NOMO-1 (cell line): ENCODE results near the gene HUS1B.

Source experiments
- DNase-seq, 2 experiments: peaks; one replicate each; lab custom pipeline; 2025; ENCODE audit not compliant: unreplicated experiment in 2 of 2; lab: John Stamatoyannopoulos, UW

Gene HUS1B

DNA sequence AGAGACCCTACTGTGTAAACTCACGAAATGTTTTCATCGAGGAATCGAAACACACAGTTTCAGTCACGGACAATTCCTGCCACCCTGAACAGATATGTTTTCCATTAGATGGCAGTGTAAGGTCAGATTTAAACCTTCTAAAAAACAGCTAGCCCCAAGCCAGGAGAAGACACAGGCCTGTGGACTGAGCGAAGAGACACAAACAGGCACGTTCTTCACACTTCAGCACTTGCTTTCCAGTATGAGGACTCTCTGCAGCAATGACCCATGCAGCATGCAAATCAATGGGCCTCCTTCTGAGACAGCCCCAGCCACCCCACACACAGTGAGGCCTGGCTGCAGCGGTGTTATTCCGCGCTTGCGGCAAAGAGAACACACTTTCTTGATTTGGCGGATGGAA lies 31.9 kb downstream of the HUS1B start:
- no peak for DNase-seq

DNA sequence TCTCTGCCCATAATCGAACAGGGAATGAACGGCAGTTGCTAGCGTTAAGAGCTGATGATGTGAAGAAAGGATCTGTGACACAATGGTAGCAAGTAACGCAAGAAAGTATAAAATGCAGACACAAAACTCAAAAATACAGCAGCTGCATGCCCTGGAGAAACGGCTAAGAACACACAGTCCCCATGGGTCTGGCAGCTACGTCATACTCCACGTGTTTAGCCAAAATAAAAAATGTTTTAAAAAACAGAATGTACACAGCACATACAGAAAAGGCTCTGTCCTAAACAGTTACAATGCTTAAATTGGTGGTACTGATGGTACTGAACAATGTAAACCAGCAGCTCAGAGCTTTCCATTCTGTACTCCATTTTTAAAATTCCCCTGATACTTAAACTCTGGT lies 34.4 kb downstream of the HUS1B start:
- DNase-seq = no peak

DNA sequence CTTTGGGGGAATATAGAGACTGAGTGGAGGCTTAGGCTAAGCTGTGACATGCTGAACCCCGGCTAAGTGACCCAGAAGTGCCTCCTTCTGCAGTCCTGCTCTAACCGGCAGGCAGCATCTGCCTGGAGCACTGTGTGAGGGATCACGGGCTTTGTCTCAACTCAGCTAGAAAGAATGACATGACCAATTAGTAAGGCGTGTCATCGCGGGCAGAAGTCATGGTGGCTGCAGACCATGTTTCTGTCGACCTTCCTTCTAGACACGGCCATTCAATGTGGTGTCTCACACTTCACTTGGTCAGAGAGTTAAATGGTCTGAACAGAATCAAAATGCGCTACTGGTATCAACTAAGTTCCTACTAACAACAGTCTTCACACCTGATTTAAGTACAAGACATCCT lies 35.0 kb downstream of the HUS1B start:
- DNase-seq = no peak

DNA sequence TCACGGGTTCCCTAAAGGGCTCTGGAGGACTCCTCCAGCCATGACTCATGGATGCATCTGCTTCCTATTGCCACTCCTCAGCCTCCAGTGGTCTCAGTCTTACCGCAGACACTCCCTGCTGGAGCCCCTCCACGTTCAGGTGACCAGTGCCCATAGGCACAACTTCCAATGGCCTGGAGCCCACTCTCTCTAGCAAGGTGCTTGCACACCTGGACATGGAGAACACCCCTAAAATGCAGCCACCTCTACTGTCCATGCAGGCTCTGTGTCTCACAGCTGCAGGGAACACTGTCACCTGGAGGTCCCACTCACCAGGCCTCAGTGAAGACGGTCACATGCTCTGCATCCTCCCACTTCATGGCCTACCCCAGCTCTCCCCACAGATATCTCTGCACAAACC lies 36.0 kb downstream of the HUS1B start:
- no peak for DNase-seq

DNA sequence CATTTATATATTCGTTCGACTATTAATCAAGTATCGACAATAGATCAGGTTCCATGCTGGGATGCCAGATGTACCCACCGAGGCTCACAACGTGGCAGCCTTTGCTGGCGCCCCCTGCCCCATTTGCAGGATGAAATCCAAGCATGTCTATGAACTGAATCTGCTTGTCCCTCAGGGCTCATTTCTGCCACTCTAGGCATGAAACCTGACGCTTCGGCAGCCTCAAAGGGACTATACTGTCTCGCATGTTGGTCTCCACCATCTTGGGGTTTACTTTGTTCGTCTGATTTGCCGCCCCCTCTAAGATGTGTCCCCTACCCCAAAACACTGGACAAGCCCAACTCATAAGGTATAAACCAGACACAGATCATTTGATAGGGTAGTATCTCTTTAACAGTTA lies 36.7 kb downstream of the HUS1B start:
- no peak for DNase-seq

DNA sequence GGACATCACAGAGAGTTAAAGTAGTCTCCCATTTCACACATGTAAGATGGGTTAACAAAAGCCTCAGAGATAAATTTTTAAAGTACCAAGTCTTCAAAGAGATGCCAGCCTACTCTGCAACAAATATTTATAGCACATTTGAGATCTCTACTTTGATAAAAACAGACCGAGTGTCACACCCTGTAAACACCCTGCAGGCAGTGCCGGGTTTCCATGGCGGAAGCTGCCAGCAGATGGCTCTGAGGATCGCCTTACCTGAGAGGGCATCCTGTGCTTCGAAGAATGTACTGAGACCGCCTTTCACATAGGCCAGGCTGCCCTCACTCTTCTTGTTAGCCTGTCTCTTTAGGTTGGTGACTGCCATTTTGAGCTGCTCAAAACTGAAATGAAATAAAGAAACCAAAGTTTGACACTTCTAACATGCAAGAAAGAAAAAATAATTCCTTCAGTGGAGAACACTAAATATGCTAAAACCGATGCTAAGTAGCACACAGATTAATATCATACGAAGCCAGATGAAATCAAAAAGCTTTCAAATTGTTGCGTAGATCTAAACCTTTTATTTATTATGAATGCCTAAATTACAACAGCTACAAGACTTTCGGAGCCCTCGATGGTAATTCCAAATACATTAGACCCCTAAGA lies 39.3 kb downstream of the HUS1B start:
- no peak for DNase-seq

DNA sequence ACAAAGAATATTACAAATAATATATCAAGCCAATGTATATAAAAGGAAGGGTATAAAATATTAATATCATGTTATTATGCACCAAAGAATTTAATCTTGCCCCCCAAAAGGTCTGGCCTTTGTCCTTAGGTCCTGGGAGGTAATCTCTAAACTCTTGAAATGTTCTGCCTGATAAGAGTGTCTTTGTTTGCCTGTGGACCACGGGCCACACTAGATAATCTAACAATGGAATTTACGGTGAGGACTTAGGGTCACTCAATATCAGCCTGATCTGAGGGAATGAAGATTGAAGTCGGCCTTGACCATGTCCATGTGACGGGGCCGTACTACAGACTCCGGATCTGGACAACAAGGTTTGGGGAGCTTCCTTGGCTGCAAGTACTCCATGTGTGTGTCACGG lies 42.9 kb downstream of the HUS1B start:
- DNase-seq = no peak

DNA sequence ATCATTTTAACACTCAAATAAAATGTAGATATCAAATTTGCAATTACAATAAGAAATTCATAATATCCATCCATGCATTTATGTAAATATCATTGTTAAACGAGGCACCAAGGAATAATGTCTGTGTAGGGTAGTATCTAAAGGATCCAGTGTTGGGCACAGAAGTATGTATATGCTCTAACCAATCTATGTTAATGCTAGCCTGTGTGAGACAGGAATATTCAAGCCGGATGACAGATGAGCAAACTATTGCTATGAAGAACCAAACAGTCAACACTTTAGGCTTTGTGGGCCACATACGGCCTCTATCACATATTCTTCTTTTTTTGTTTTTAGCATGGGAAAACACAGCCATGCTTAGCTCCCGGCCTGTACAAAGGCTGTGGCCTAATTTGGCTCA lies 45.0 kb downstream of the HUS1B start:
- DNase-seq = no peak

DNA sequence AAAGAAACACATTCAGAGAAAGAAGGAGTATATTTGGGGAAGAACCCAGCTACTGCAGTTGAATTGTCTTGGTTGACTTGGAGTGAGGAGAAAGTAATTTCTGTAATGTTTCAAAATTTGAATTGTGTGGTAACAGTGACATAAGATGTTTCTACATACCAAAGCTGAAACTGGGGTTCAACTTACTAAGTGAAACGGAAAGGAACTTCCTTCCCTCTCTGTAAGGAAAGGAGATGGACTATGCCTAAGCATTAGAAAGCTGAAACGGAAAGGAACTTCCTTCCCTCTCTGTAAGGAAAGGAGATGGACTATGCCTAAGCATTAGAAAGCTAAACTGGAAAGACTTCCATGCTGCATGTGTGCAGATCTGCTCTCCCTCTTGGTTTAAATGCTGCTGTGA lies 46.0 kb downstream of the HUS1B start:
- peak; percentile 19 to 59 for DNase-seq

DNA sequence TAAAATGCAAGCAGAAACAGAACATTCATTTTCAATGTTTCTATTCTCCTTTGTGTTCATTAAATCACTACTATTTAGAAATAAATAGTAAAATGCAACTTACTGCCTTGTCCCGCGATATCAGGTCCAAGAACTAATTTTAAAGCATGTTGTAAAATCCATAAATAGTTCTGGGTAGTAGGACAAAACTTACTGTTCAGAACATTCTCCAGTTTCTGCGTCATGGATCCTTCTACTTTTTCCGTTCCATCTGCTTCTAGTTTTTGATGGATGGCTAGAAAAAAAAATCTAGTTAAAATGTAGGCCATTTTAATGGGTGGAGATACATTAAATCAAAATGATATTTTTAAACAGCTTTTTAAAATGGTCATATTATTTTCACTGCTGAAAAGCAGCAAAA lies 47.0 kb downstream of the HUS1B start:
- DNase-seq = no peak

DNA sequence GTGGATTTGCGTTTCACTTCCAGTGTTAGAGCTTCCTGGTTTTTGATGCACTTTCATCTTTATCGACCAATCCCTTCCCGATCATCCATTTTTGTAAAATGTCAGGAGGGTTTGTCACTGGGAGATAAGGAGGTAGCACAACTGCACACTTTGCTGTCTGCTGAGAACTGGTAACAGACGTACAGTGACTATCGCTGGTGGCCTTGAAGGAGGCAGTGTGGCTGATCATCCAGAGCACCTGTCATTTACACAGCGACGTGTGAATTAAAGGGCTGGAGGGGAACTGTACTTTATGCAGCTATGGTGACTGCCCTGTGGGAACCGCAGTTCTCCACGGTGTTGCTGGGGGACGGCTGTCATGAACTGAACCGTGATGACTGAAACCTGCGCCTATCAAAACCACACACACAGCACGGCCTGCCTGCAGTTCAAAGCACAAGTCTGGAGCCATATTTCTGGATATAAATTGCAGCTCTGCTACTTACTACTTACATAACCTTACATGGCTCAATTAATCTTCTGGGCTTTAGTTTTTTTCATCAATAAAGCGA lies 50.0 kb downstream of the HUS1B start:
- no peak for DNase-seq
